DOHH2 (cell line): ENCODE measurements around the gene KRTAP2-3.

Source experiments
- H3F3A ChIP-seq: fragments of 200-600 bp; sonication (generic), shearing (Covaris generic); 2 replicates; pipeline ENCODE4 v1.6.0; 2016; ENCODE audit warnings: antibody characterized with exemption, mild to moderate bottlenecking; ENCODE audit not compliant: control insufficient read depth, insufficient read depth
- H3K27ac ChIP-seq: fragments of 200-600 bp; sonication (generic); 2 replicates; pipeline ENCODE4 v1.5.1; 2014; ENCODE audit warnings: low read depth, mild to moderate bottlenecking, low read length, moderate library complexity
- H3K27me3 ChIP-seq: fragments of 200-600 bp; sonication (generic); 2 replicates; pipeline ENCODE4 v1.6.1; 2014; ENCODE audit warnings: mild to moderate bottlenecking, low read length, mixed read lengths; ENCODE audit not compliant: control insufficient read depth
- H3K36me3 ChIP-seq: fragments of 200-600 bp; sonication (generic); 2 replicates; pipeline ENCODE4 v1.6.1; 2014; ENCODE audit warnings: mild to moderate bottlenecking, low read length, moderate library complexity, mixed read lengths; ENCODE audit not compliant: control insufficient read depth
- H3K4me1 ChIP-seq: fragments of 200-600 bp; sonication (generic); 2 replicates; pipeline ENCODE4 v1.6.1; 2014; ENCODE audit warnings: mild to moderate bottlenecking, low read length, mixed read lengths; ENCODE audit not compliant: control insufficient read depth
- H3K4me2 ChIP-seq: fragments of 200-600 bp; sonication (generic); 2 replicates; pipeline ENCODE4 v1.6.0; 2014; ENCODE audit warnings: mild to moderate bottlenecking, low read length, moderate library complexity
- H3K4me3 ChIP-seq: fragments of 200-600 bp; sonication (generic); 2 replicates; pipeline ENCODE4 v1.5.1; 2014; ENCODE audit warnings: mild to moderate bottlenecking, low read length, mixed read lengths
- H3K79me2 ChIP-seq: fragments of 200-600 bp; sonication (generic); 2 replicates; pipeline ENCODE4 v1.6.1; 2014; ENCODE audit warnings: mild to moderate bottlenecking, low read length, mixed read lengths; ENCODE audit not compliant: control insufficient read depth
- H3K9me2 ChIP-seq: fragments of 200-600 bp; sonication (generic); replicated peaks from 2 replicates; pipeline ENCODE4 v1.6.1; 2014; ENCODE audit warnings: mild to moderate bottlenecking, low read length, mixed read lengths; ENCODE audit not compliant: control insufficient read depth
- H3K9me3 ChIP-seq: fragments of 200-600 bp; sonication (generic); 2 replicates; pipeline ENCODE4 v1.6.1; 2014; ENCODE audit warnings: antibody characterized with exemption, low read length, mixed read lengths; ENCODE audit not compliant: control insufficient read depth, insufficient read depth
- H4K20me1 ChIP-seq: fragments of 200-600 bp; sonication (generic); 2 replicates; pipeline ENCODE4 v1.6.0; 2014; ENCODE audit warnings: low read depth, mild to moderate bottlenecking, antibody characterized with exemption, low read length, moderate library complexity; ENCODE audit not compliant: control insufficient read depth, insufficient read depth
- EZH2phosphoT487 ChIP-seq: fragments of 200-600 bp; sonication (generic); IDR thresholded peaks from 2 replicates; pipeline ENCODE4 v1.6.1; 2017; ENCODE audit warnings: borderline replicate concordance, mild to moderate bottlenecking, antibody characterized with exemption, low read length, moderate library complexity, mixed read lengths
- TF ChIP-seq, protein P1 (sequence below): fragments of 200-600 bp; sonication (generic); IDR thresholded peaks from one replicate; pipeline ENCODE4 v1.5.1; 2014; ENCODE audit warnings: antibody characterized with exemption, mild to moderate bottlenecking, low read depth, low read length; ENCODE audit not compliant: poor library complexity, severe bottlenecking

The KRTAP2-3 gene

DNA sequence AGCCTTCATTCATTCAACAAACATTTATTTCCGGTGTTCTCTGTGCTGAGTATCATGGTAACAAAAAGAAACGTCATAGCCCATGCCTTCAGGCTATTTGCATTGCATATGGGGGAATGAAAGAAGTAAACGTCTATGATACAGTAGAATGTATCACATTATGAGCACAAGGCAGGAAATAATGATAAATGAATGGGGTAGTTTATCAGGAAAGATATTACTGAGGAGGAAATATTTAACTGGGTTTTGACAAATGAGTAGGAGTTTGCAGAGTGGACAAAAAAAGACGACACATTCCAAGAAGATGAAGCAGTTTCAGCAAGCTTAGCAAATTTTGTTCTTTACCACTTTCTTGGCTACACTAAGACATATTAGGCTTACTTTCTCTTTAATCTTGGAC, 22.7 kb upstream of the KRTAP2-3 start:
- Histone ChIP-seq H3K9me3 (no peaks in the 10 kb centered on the region), H3K79me2 (no peaks in the 10 kb centered on the region), H3K4me2 (no peak overlapping the region), H3K27me3 (no peaks in the 10 kb centered on the region), H4K20me1 (no peaks in the 10 kb centered on the region), H3F3A (no peaks in the 10 kb centered on the region), H3K36me3 (no peaks in the 10 kb centered on the region), H3K9me2 (no peaks in the 10 kb centered on the region), H3K4me1 (no peaks in the 10 kb centered on the region), H3K4me3 (no peak overlapping the region), H3K27ac (no peak overlapping the region)
- TF ChIP-seq, protein P1, sequence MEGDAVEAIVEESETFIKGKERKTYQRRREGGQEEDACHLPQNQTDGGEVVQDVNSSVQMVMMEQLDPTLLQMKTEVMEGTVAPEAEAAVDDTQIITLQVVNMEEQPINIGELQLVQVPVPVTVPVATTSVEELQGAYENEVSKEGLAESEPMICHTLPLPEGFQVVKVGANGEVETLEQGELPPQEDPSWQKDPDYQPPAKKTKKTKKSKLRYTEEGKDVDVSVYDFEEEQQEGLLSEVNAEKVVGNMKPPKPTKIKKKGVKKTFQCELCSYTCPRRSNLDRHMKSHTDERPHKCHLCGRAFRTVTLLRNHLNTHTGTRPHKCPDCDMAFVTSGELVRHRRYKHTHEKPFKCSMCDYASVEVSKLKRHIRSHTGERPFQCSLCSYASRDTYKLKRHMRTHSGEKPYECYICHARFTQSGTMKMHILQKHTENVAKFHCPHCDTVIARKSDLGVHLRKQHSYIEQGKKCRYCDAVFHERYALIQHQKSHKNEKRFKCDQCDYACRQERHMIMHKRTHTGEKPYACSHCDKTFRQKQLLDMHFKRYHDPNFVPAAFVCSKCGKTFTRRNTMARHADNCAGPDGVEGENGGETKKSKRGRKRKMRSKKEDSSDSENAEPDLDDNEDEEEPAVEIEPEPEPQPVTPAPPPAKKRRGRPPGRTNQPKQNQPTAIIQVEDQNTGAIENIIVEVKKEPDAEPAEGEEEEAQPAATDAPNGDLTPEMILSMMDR, result no peak
- no peak for TF ChIP-seq EZH2phosphoT487

DNA sequence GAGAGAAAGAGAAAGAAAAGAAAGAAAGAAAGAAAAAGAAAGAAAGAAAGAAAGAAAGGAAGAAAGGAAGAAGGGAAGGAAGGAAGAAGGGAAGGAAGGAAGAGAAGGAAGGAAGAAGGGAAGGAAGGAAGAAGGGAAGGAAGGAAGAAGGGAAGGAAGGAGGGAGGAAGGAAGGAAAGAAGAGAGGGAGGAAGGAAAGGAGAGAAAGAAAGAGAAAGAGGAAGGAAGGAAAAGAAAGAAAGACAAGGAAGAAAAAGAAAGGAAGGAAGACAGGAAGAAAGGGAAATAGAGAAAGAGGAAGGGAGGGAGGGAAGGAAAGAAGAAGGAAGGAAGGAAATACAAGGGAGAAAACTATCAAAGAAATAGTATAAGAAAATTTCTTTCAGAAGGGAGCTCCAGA, 16.9 kb upstream of the KRTAP2-3 start:
- no peaks in the 10 kb centered on the region for H3F3A ChIP-seq
- peaks cover 5% of the 10 kb centered on the region; the same call in 1 of the 2 replicates for H3K27me3 ChIP-seq
- no peaks in the 10 kb centered on the region for H3K79me2 ChIP-seq
- H3K4me2 ChIP-seq, result no peak overlapping the region
- no peak overlapping the region for H3K27ac ChIP-seq
- no peak overlapping the region for H3K4me3 ChIP-seq
- H3K9me3 ChIP-seq, result no peaks in the 10 kb centered on the region
- no peaks in the 10 kb centered on the region for H3K4me1 ChIP-seq
- no peaks in the 10 kb centered on the region for H3K9me2 ChIP-seq
- TF ChIP-seq, protein P1, result no peak
- no peak for TF ChIP-seq EZH2phosphoT487
- no peaks in the 10 kb centered on the region for H4K20me1 ChIP-seq
- no peaks in the 10 kb centered on the region for H3K36me3 ChIP-seq

DNA sequence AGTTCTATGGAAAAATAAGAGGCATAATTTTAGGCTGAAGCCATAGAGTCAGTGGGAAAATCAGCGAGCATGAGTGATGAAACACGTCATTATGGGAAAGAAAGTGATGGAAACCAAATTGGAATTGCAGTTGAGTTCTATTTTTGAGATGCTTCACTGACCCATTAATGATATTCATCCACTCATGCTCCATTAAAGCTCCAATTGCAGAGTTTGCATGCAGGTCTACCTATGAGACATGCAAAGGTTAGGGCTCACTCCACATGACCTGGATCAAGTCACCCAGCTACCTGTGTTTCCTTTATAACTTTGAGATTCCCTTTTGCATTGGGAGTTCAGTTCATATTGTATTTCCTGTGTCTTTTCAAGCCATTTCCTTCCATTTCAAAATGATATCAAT, 13.8 kb upstream of the KRTAP2-3 start:
- H3K27ac ChIP-seq, result no peak overlapping the region
- TF ChIP-seq, protein P1, result no peak
- TF ChIP-seq EZH2phosphoT487, result no peak
- no peaks in the 10 kb centered on the region for H3F3A ChIP-seq
- no peak overlapping the region for H3K4me2 ChIP-seq
- no peaks in the 10 kb centered on the region for H3K79me2 ChIP-seq
- no peaks in the 10 kb centered on the region for H4K20me1 ChIP-seq
- H3K36me3 ChIP-seq, result no peaks in the 10 kb centered on the region
- H3K4me3 ChIP-seq, result no peak overlapping the region
- H3K9me2 ChIP-seq, result no peaks in the 10 kb centered on the region
- no peaks in the 10 kb centered on the region for H3K9me3 ChIP-seq
- H3K27me3 ChIP-seq, result peaks cover 5% of the 10 kb centered on the region; the same call in 1 of the 2 replicates
- H3K4me1 ChIP-seq, result no peaks in the 10 kb centered on the region
